Fibroblast of mammary gland (primary cell): ENCODE measurements around the gene FAM9B.

Experiments
- DNase-seq: peaks from one replicate; pipeline ENCODE4 v3.0.0-alpha.2; 2010; ENCODE audit warnings: low read depth
- H3K4me3 ChIP-seq: 2 replicates; pipeline ENCODE4 v1.5.1; 2011; ENCODE audit warnings: low read depth, mild to moderate bottlenecking, low read length, moderate library complexity; ENCODE audit not compliant: control insufficient read depth
- TF ChIP-seq, protein P1 (sequence below): conservative IDR thresholded peaks from 2 replicates; pipeline ENCODE4 v1.5.1; 2011; ENCODE audit warnings: low read depth, low read length, inconsistent platforms; ENCODE audit not compliant: control insufficient read depth, insufficient read depth

FAM9B gene

DNA sequence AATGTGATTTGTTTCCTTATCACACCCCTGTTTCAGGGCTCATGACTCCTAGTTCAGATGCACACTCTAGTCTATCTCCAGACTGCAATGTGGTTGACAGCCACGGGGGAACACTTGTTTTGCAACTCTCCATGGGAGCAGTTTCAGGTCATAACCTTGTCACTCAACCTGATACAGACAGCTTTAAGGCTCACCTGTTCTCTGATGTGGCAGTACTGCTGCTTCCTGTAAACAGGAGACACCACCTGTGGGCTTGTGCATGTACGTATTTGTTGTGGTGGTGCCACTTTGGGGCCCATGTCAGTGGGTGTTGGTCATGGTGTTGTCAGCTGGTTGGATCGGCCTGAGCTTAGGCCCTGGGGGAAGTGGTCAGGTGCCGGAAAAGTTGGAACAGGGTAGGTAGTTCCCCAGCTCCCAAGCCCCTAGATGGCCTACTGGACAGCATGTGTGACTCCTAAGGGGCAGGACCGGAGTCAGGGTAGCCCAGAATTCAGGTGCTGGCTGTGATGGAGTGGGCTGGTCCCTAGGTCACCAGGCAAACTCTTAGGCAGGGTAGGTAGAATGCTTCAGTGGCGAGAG lies 46.2 kb downstream of the FAM9B start:
- TF ChIP-seq, protein P1, sequence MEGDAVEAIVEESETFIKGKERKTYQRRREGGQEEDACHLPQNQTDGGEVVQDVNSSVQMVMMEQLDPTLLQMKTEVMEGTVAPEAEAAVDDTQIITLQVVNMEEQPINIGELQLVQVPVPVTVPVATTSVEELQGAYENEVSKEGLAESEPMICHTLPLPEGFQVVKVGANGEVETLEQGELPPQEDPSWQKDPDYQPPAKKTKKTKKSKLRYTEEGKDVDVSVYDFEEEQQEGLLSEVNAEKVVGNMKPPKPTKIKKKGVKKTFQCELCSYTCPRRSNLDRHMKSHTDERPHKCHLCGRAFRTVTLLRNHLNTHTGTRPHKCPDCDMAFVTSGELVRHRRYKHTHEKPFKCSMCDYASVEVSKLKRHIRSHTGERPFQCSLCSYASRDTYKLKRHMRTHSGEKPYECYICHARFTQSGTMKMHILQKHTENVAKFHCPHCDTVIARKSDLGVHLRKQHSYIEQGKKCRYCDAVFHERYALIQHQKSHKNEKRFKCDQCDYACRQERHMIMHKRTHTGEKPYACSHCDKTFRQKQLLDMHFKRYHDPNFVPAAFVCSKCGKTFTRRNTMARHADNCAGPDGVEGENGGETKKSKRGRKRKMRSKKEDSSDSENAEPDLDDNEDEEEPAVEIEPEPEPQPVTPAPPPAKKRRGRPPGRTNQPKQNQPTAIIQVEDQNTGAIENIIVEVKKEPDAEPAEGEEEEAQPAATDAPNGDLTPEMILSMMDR = no peak
- DNase-seq = no peak
- no peak overlapping the region for H3K4me3 ChIP-seq

DNA sequence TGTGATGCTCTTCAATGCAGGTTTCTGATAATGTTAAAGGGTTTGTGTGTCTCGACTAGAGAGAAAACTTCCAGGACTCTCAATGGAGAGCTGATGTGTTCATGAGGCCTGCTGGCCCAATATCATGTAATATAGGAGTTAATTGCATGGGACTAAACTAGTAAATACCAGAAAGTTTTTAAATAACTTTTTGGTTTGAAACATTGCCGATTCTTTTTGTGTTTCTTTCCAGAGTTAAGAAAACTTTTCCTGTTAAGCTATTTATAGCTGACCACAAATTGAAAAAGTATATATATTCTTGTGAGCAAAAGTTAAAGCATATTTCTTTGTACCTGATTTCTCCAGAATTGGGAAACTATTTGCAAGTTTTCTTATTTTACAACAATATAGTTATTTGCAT lies 49.7 kb downstream of the FAM9B start:
- no peak for DNase-seq
- TF ChIP-seq, protein P1 = no peak
- no peak overlapping the region for H3K4me3 ChIP-seq

DNA sequence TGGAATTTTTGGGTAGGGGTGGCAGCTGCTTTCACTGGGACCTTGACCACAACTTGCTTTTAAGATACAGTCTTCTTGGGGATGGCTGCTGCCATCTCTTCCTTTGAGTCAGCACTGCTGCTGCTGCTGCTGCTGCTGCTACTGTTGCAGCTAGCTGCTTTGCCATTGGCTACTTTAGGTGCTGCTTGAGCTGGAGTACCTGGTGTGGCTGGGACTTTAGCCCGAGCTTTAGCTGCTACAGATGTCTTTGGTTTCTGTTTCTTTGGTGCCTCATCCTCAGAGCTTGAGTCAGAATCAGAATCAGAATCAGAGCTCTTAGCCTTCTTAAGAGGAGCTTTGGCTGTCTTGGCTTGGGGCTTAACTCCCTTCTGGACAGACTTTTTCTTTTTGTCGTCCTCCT lies 52.2 kb downstream of the FAM9B start:
- H3K4me3 ChIP-seq = no peak overlapping the region
- no peak for DNase-seq
- TF ChIP-seq, protein P1 = no peak

DNA sequence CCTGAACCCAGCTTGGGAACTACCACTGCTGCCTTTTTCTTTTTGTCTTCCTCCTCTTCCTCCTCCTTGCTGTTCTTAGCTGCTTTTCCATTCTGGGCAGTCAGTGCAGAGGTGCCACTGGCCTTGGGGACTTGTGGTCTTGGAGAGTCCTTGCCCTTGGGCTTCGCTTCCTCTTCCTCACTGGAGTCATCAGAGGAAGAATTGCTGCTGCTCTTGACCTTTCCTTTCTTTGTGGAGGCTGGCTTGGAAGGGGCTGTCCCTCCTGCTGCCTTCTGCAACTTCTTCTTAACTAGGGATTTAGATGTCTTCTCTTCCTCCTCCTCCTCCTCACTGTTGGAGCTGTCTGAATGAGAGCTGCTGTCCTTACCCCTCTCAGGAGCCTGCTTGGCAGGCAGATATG lies 53.2 kb downstream of the FAM9B start:
- H3K4me3 ChIP-seq = no peak overlapping the region
- no peak for DNase-seq
- TF ChIP-seq, protein P1 = no peak
